Naive B cell (primary cell): Measurements from ENCODE around the gene WDR70. TPM values are rescaled to one million over a fixed set of nuclear protein-coding genes. Genes with fewer than 3 reads are reported as not detected.
"Not testable (repeated sequence)": the region's sequence is repeated elsewhere in the genome, so short reads cannot be mapped to it uniquely, and the experiment has no call there.

Experiments used
- ATAC-seq, 2 donors: fragments of 150-1000 bp; cut with Tn5 transposase; 2 replicates each; pipeline ENCODE4 v1.10.0; 2021; ENCODE audit warnings: low read depth in 2 of 2, mild to moderate bottlenecking in 2 of 2, moderate library complexity in 2 of 2
- DNase-seq: peaks from one replicate; pipeline ENCODE4 v3.0.0; 2022
- H3K27ac Mint-ChIP-seq, 6 donors: one replicate each; pipeline ENCODE4 v1.8.0; 2020 to 2022; ENCODE audit warnings: mild to moderate bottlenecking in 6 of 6, mixed read lengths in 6 of 6, moderate library complexity in 5 of 6, inconsistent platforms in 2 of 6
- H3K27me3 Mint-ChIP-seq, 3 donors: one replicate each; pipeline ENCODE4 v1.8.0; 2021 to 2022; ENCODE audit warnings: mixed read lengths in 3 of 3, mild to moderate bottlenecking in 1 of 3
- H3K36me3 Mint-ChIP-seq, 2 donors: one replicate each; pipeline ENCODE4 v1.8.0; 2020 to 2022; ENCODE audit warnings: mixed read lengths in 2 of 2, inconsistent platforms in 1 of 2, mild to moderate bottlenecking in 1 of 2
- H3K4me1 Mint-ChIP-seq, 3 donors: one replicate each; pipeline ENCODE4 v1.8.0; 2020 to 2022; ENCODE audit warnings: mixed read lengths in 3 of 3, inconsistent platforms in 1 of 3, mild to moderate bottlenecking in 1 of 3, moderate library complexity in 1 of 3
- H3K4me3 Mint-ChIP-seq, 8 donors: one replicate each; pipeline ENCODE4 v1.8.0; 2020 to 2022; ENCODE audit warnings: mild to moderate bottlenecking in 8 of 8, mixed read lengths in 8 of 8, moderate library complexity in 8 of 8, inconsistent platforms in 2 of 8
- H3K9me3 Mint-ChIP-seq, 7 donors: one replicate each; pipeline ENCODE4 v1.8.0; 2020 to 2022; ENCODE audit warnings: mixed read lengths in 7 of 7, mild to moderate bottlenecking in 5 of 7, inconsistent platforms in 2 of 7, moderate library complexity in 1 of 7
- polyA plus RNA-seq, 6 donors: library from polyadenylated mRNA; unstranded; fragments of 300-500 nt; fragmentation: Illumina TruSeq; gene quantifications; one replicate each; pipeline ENCODE4 v1.2.3, GENCODE V29; 2021; ENCODE audit warnings: low read depth in 6 of 6

WDR70 gene
- polyA plus RNA-seq, 6 donors from 2014 or later: 19.2 to 29.1 (median 25.3) TPM

GRCh38 chr5:37789991-37790390 lies 410.9 kb downstream of the WDR70 start:
- H3K36me3 Mint-ChIP-seq: peaks cover 0 to 26% of the 10 kb centered on the region in 2 donors
- no peak overlapping the region for H3K27ac Mint-ChIP-seq

GRCh38 chr5:37791321-37791720 lies 412.2 kb downstream of the WDR70 start:
- peaks cover 10 to 50% (median 36%) of the 10 kb centered on the region in 7 donors for H3K9me3 Mint-ChIP-seq

More at GRCh38 chr5:37789991-37790390, 410.9 kb downstream of the WDR70 start:
- peaks cover 8 to 28% (median 18%) of the 10 kb centered on the region in 3 donors for H3K27me3 Mint-ChIP-seq
- no peaks in the 10 kb centered on the region for H3K4me1 Mint-ChIP-seq
- no peak for DNase-seq
- no peak for ATAC-seq
- H3K4me3 Mint-ChIP-seq: no peak overlapping the region
- peaks cover 12 to 40% (median 29%) of the 10 kb centered on the region in 7 donors for H3K9me3 Mint-ChIP-seq

GRCh38 chr5:37792975-37793631 lies 414.0 kb downstream of the WDR70 start:
- Mint-ChIP-seq H3K27ac (no peak overlapping the region), H3K4me1 (no peaks in the 10 kb centered on the region), H3K4me3 (no peak overlapping the region), H3K36me3 (peaks cover 0 to 22% of the 10 kb centered on the region in 2 donors), H3K27me3 (peaks cover 8 to 28% (median 13%) of the 10 kb centered on the region in 3 donors), H3K9me3 (peaks cover 13 to 60% (median 36%) of the 10 kb centered on the region in 7 donors)
- ATAC-seq: no peak
- DNase-seq: no peak

More at GRCh38 chr5:37791321-37791720, 412.2 kb downstream of the WDR70 start:
- ATAC-seq: no peak
- H3K36me3 Mint-ChIP-seq: peaks cover 0 to 22% of the 10 kb centered on the region in 2 donors
- no peaks in the 10 kb centered on the region for H3K4me1 Mint-ChIP-seq
- no peak overlapping the region for H3K4me3 Mint-ChIP-seq
- no peak overlapping the region for H3K27ac Mint-ChIP-seq
- H3K27me3 Mint-ChIP-seq: peaks cover 8 to 21% (median 14%) of the 10 kb centered on the region in 3 donors
- DNase-seq: no peak

DNA sequence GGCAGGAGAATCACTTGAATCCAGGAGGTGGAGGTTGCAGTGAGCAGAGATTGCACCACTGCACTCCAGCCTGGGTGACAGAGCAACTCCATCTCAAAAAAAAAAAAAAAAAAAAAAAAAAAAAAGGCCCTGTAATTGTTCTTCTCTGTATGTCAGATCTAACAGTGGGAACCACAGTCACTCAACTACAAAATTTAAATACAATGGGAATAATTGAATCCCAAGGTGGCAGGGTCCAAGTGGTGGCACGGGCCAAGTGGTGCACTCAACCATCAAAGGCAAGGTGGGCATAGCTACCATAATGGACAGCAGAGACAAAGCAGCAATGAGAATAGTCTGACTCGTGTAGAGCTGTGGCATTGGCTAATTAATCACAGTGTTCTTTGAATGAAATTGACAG lies 416.2 kb downstream of the WDR70 start:
- not testable (repeated sequence) for H3K4me3 Mint-ChIP-seq, ATAC-seq, DNase-seq, H3K27ac Mint-ChIP-seq, H3K4me1 Mint-ChIP-seq
- Mint-ChIP-seq H3K27me3 (peaks cover 4 to 22% (median 7%) of the 10 kb centered on the region in 3 donors), H3K36me3 (peaks cover 0 to 22% of the 10 kb centered on the region in 2 donors), H3K9me3 (peaks cover 12 to 64% (median 34%) of the 10 kb centered on the region in 7 donors)

- H3K9me3 Mint-ChIP-seq: peaks cover 14 to 61% (median 29%) of the 10 kb centered on the region in 7 donors
- DNase-seq, ATAC-seq, H3K27ac Mint-ChIP-seq, H3K4me1 Mint-ChIP-seq, H3K4me3 Mint-ChIP-seq: not testable (repeated sequence)
- H3K36me3 Mint-ChIP-seq: peaks cover 0 to 22% of the 10 kb centered on the region in 2 donors
- peaks cover 4 to 27% (median 7%) of the 10 kb centered on the region in 3 donors for H3K27me3 Mint-ChIP-seq
These were observed 417.3 kb downstream of the WDR70 start for GRCh38 chr5:37796435-37796834.

DNA sequence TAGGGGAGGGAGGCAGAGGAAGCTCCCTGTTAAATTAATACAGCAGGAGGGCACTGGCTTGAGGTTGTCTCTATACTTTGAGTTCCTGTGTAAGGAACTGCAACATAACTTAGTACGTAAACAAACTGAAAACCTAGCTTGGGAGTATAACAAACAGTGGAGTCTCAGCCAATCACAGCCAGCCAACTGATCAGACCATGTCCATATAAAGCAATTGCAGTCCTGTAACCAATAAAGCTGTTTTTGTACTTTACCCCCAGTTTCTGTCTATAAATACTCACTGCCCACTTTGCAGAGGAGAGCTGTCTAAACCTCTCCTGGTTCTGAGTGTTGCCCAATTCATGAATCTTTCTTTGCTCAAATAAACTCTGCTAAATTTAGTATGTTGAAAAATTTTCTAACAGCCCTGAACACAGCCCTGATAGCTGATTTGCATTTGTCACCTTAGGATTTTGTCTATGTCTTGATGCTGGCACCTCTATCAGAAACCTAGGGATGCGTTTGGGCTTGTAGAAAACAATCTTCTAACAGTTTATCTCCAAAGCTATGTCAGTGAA lies 420.8 kb downstream of the WDR70 start:
- no peak for DNase-seq
- ATAC-seq: no peak
- peaks cover 0 to 1% of the 10 kb centered on the region in 2 donors for H3K36me3 Mint-ChIP-seq
- peaks cover 0 to 16% (median 6%) of the 10 kb centered on the region in 3 donors for H3K27me3 Mint-ChIP-seq
- H3K4me3 Mint-ChIP-seq: no peak overlapping the region
- H3K9me3 Mint-ChIP-seq: peaks cover 7 to 27% (median 14%) of the 10 kb centered on the region in 7 donors
- H3K4me1 Mint-ChIP-seq: no peaks in the 10 kb centered on the region
- H3K27ac Mint-ChIP-seq: no peak overlapping the region

DNA sequence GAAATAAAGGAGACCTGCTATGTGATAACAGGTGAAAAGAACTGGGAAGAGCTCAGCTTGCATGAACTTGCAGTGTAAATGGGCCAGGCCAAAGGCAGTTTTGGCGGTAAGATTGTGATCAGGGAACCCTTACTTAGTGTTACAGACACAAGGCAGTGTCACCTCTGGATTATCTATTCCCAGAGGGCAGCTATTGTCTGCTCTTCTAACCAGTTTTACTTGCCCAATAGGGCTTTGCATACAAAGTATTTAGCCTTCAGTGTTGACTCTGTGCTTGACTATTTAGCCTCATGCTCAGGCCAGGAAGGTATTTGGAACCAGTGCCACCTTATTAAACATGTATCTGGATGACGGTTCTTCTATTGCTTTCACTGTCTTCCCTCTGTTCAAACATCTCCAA lies 422.4 kb downstream of the WDR70 start:
- Mint-ChIP-seq H3K27ac (no peak overlapping the region), H3K27me3 (peaks cover 0 to 27% (median 15%) of the 10 kb centered on the region in 3 donors), H3K4me1 (no peaks in the 10 kb centered on the region), H3K9me3 (peaks cover 2 to 24% (median 7%) of the 10 kb centered on the region in 7 donors), H3K4me3 (no peak overlapping the region), H3K36me3 (no peaks in the 10 kb centered on the region)
- DNase-seq: no peak
- ATAC-seq: no peak

Other genes starting within 250 kb of the WDR70 start
- gene CPLANE1, start 129.9 kb upstream of the WDR70 start, polyA plus RNA-seq: 1 to 10 TPM in 4 of 6 donors, under 1 TPM in 2; 0.34 to 3.1 (median 1.6) TPM
- 10 to 100 TPM; 15.3 to 29.2 (median 24.8) TPM for gene NUP155, start 8.2 kb upstream of the WDR70 start, polyA plus RNA-seq